Left ventricle myocardium inferior (tissue), 1 donor: ENCODE results near the gene ATP6V0A1. TPM values are rescaled to one million over a fixed set of nuclear protein-coding genes. Genes with fewer than 3 reads are reported as not detected.
"Not testable (repeated sequence)": the region's sequence is repeated elsewhere in the genome, so short reads cannot be mapped to it uniquely, and the experiment has no call there.

Experiments
- DNase-seq: peaks from one replicate; pipeline ENCODE4 v3.0.0-alpha.2; 2020
- H3K27ac ChIP-seq: fragments of 200-600 bp; replicated peaks from 2 replicates; pipeline ENCODE4 v1.8.0; 2021
- H3K27me3 ChIP-seq: fragments of 200-600 bp; 2 replicates; pipeline ENCODE4 v1.8.0; 2021; ENCODE audit warnings: low read depth
- H3K36me3 ChIP-seq: fragments of 200-600 bp; 2 replicates; pipeline ENCODE4 v1.8.0; 2021
- H3K4me1 ChIP-seq: fragments of 200-600 bp; 2 replicates; pipeline ENCODE4 v1.8.0; 2021
- H3K4me3 ChIP-seq: fragments of 200-600 bp; 2 replicates; pipeline ENCODE4 v1.8.0; 2021; ENCODE audit warnings: mild to moderate bottlenecking, moderate library complexity
- H3K9me3 ChIP-seq: fragments of 200-600 bp; replicated peaks from 2 replicates; pipeline ENCODE4 v1.8.0; 2021
- intact Hi-C: fragments of 100-400 bp; cut with micrococcal nuclease; formaldehyde crosslinking; loops from one replicate; pipeline ENCODE4 v1.11.0; 2022
- total RNA-seq: library from RNA; stranded (reverse); fragmentation: NEBNext Ultra II Directional; extraction: Animal tissue kit (Norgen Biotek cat#: 25700); gene quantifications from one replicate; pipeline ENCODE4 v1.2.1, GENCODE V29; 2021
- TF ChIP-seq, protein P1 (sequence below): fragments of 200-600 bp; IDR thresholded peaks from 2 replicates; pipeline ENCODE4 v1.8.0; 2021; ENCODE audit warnings: antibody characterized with exemption, mild to moderate bottlenecking, borderline replicate concordance
- donor health status: DM: no; HTN: yes; CAD: no; lungs with severe emphysema.

ATP6V0A1 gene
- total RNA-seq, 1 donor from 2014 or later = 25.6 TPM

DNA sequence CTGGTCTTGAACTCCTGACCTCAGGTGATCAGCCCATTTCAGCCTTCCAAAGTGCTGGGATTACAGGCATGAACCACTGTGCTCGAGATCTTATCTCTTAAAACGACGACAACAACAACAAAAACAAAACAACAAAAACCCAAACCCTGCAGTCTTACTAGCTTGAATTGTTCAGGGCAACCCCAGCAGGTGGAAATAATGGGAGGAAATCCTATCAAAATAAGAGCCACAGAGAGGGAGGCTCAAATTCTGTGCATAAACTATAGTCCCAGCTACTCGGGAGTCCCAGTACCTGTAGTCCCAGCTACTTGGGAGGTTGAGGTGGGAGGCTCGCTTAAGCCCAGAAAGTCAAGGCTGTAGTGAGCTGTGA is 16.5 kb upstream of the ATP6V0A1 start:
- intact Hi-C loops = no loop called here
- Histone ChIP-seq H3K36me3 (no peaks in the 10 kb centered on the region), H3K4me3 (no peak overlapping the region), H3K4me1 (peaks cover 8% of the 10 kb centered on the region), H3K27ac (no peak overlapping the region), H3K27me3 (no peaks in the 10 kb centered on the region), H3K9me3 (no peaks in the 10 kb centered on the region)
- no peak for DNase-seq
- TF ChIP-seq, protein P1, sequence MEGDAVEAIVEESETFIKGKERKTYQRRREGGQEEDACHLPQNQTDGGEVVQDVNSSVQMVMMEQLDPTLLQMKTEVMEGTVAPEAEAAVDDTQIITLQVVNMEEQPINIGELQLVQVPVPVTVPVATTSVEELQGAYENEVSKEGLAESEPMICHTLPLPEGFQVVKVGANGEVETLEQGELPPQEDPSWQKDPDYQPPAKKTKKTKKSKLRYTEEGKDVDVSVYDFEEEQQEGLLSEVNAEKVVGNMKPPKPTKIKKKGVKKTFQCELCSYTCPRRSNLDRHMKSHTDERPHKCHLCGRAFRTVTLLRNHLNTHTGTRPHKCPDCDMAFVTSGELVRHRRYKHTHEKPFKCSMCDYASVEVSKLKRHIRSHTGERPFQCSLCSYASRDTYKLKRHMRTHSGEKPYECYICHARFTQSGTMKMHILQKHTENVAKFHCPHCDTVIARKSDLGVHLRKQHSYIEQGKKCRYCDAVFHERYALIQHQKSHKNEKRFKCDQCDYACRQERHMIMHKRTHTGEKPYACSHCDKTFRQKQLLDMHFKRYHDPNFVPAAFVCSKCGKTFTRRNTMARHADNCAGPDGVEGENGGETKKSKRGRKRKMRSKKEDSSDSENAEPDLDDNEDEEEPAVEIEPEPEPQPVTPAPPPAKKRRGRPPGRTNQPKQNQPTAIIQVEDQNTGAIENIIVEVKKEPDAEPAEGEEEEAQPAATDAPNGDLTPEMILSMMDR = no peak

DNA sequence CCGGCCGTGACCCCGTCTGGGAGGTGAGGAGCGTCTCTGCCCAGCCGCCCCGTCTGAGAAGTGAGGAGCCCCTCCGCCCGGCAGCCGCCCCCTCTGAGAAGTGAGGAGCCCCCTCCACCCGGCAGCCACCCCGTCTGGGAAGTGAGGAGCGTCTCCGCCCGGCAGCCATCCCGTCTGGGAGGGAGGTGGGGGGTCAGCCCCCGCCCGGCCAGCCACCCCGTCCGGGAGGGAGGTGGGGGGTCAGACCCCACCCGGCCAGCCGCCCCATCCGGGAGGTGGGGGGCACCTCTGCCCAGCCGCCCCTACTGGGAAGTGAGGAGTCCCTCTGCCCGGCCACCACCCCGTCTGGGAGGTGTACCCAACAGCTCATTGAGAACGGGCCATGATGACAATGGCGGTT is 9.5 kb upstream of the ATP6V0A1 start:
- H3K9me3 ChIP-seq, intact Hi-C loops, H3K27ac ChIP-seq, H3K4me1 ChIP-seq, DNase-seq, H3K4me3 ChIP-seq, H3K36me3 ChIP-seq, H3K27me3 ChIP-seq: not testable (repeated sequence)

DNA sequence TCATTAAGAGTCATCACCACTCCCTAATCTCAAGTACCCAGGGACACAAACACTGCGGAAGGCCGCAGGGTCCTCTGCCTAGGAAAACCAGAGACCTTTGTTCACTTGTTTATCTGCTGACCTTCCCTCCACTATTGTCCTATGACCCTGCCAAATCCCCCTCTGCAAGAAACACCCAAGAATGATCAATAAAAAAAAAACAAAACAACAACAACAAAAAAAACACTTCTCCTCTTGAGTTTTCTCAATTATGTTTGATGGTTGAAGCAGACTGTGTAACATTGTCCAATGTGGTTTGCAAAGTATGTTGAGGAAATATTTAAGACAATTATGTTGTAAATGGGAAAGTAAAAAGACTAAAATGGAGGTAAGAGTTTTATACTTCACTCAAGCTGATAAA is 8.8 kb upstream of the ATP6V0A1 start:
- H3K36me3 ChIP-seq, H3K9me3 ChIP-seq, H3K27ac ChIP-seq, DNase-seq, intact Hi-C loops, H3K4me3 ChIP-seq, H3K4me1 ChIP-seq, H3K27me3 ChIP-seq: not testable (repeated sequence)

DNA sequence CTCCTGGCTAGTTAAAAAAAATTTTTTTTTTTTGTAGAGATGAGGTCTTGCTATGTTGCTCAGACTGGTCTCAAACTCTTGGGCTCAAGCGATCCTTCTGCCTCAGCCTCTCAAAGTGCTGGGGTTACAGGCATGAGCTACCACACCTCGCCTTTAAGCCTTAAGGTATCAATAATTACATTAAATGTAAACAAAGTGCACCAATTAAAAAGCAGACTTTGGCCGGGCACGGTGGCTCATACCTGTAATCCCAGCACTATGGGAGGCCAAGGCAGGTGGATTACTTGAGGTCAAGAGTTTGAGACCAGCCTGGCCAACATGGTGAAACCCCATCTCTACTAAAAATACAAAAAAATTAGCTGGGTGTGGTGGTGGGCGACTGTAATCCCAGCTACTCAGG is 7.4 kb upstream of the ATP6V0A1 start:
- H3K4me1 ChIP-seq, DNase-seq, H3K36me3 ChIP-seq, intact Hi-C loops, H3K27me3 ChIP-seq, H3K4me3 ChIP-seq, H3K9me3 ChIP-seq, H3K27ac ChIP-seq: not testable (repeated sequence)

DNA sequence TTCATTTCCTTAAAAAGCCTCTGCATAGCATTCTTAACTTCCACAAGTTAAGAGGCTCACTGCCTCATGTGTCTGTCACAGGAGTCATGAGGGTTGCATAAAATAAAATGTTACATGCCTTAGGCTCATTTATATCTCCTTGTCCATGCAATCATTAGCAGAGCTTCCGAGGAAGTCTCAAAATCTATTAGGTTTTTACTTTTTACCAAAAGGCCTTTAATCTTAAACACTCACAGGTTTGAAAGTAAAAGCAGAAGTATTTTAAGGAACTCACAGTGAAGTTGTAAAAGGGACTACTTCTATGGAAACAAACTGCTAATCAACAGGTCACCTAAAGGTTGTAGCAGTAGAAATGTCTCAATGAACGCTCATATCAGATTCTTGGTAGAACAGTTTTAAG is 5.2 kb upstream of the ATP6V0A1 start:
- Histone ChIP-seq H3K36me3 (no peaks in the 10 kb centered on the region), H3K9me3 (no peaks in the 10 kb centered on the region), H3K27me3 (no peaks in the 10 kb centered on the region), H3K4me3 (no peak overlapping the region), H3K4me1 (peaks cover 25% of the 10 kb centered on the region), H3K27ac (no peak overlapping the region)
- TF ChIP-seq, protein P1 = no peak
- DNase-seq = no peak
- intact Hi-C loops = no loop called here

DNA sequence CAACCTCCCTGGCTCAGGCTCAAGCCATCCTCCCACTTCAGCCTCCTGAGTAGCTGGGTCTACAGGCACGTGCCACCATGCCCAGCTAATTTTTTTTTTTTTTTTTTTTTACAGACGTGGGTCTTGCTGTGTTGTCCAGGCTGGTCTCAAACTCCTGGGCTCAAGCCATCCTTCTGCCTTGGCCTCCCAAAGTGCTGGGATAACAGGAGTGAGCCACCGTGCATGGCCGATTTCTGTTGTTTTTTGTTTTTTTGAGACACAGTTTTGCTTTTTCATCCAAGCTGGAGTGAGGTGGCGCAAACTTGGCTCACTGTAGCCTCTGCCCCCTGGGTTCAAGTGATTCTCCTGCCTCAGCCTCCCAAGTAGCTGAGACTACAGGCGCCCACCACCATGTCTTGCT is 3.7 kb upstream of the ATP6V0A1 start:
- H3K27ac ChIP-seq, H3K4me3 ChIP-seq, H3K9me3 ChIP-seq, DNase-seq, H3K36me3 ChIP-seq, intact Hi-C loops, H3K27me3 ChIP-seq: not testable (repeated sequence)
- peaks cover 38% of the 10 kb centered on the region for H3K4me1 ChIP-seq

DNA sequence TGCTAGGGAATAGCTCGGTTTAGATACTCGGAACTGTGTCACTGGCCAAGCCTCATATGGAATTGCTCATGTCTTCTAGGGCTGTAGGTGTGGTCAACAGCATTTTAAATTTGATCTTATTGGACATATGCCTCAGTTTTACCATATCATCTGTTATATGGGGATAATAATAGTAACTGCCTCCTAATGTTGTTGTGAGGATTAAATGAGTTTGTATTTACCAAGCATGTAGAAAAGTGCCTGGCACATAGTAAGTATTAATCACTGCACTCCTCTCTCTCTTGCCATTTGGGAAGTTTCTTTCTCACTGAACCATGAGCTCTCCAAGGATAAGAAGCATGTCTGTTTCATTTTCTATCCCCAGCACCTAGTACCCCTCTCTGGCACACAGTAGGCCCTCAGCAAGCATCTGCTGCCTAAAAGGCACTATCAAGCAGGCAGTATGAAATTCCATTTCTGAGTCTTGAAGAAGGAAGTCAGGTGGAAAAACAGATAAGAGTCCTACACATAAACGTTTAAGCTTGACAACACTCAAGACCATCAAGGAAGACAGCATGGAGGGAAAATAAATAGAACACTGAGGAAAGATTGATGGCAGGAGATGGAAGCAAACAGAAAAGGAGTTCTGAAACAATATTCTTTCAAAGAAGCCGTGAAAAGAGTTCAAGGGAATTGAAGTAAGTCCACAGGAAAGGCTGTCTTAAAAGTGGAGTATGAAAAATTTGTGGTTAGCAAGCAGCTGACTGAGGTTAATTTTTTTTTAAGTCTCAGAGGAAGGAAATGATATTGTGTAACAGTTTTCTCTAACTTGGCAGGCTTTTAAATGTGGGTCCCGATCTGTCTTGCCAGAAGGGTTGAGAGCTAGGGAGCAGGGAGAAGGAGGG is 2.2 kb upstream of the ATP6V0A1 start:
- Histone ChIP-seq H3K36me3 (peaks cover 7% of the 10 kb centered on the region), H3K4me1 (peaks cover 53% of the 10 kb centered on the region), H3K4me3 (peak overlapping the region; percentile 29), H3K9me3 (no peaks in the 10 kb centered on the region), H3K27ac (peak overlapping the region; percentile 91), H3K27me3 (no peaks in the 10 kb centered on the region)
- intact Hi-C loops = no loop called here
- TF ChIP-seq, protein P1 = no peak
- no peak for DNase-seq
